Measurements from ENCODE around the gene RBM39.

GRCh38 chr20:35661053-35661452 is 81.0 kb downstream of the RBM39 start:
- TF ChIP-seq, protein P1, sequence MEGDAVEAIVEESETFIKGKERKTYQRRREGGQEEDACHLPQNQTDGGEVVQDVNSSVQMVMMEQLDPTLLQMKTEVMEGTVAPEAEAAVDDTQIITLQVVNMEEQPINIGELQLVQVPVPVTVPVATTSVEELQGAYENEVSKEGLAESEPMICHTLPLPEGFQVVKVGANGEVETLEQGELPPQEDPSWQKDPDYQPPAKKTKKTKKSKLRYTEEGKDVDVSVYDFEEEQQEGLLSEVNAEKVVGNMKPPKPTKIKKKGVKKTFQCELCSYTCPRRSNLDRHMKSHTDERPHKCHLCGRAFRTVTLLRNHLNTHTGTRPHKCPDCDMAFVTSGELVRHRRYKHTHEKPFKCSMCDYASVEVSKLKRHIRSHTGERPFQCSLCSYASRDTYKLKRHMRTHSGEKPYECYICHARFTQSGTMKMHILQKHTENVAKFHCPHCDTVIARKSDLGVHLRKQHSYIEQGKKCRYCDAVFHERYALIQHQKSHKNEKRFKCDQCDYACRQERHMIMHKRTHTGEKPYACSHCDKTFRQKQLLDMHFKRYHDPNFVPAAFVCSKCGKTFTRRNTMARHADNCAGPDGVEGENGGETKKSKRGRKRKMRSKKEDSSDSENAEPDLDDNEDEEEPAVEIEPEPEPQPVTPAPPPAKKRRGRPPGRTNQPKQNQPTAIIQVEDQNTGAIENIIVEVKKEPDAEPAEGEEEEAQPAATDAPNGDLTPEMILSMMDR (IDR thresholded peaks at IDR 0.05; ENCODE audit: insufficient read depth, low read length, poor library complexity, severe bottlenecking): no peak
- no peak for TF ChIP-seq EZH2phosphoT487 (conservative IDR thresholded peaks at IDR 0.05; ENCODE audit: low read length)

All from SU-DHL-6 (cell line).